NCI-H187 (cell line): Measurements from ENCODE around the gene TTC23.
A peak's percentile ranks its signal among the peaks of the same experiment; 100 is the strongest.
"Not testable (repeated sequence)": the region's sequence is repeated elsewhere in the genome, so short reads cannot be mapped to it uniquely, and the experiment has no call there.

Experiments
- DNase-seq, 2 experiments: peaks; one replicate each; lab custom pipeline; 2025; lab: John Stamatoyannopoulos, UW

TTC23 gene

GRCh38 chr15:99248000-99248715, 1.2 kb downstream of the TTC23 start:
- no peak for DNase-seq

DNA sequence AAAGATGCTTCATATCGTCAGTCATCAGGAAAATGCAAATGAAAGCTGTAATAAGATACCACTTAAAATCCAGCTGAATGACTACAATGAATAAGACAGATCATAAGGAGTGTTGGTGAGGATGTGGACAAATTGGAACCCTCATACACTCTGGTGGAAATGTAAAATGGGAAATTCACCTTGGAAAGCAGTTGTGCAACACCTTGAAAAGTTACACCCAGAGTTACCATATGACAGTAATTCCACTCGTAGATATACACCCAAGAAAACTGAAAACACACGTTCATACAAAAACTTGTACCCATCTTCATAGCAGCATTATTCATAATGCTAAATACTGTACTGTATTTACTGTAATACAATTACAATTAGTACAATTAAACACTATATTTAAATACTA, 2.3 kb downstream of the TTC23 start:
- no peak for DNase-seq

GRCh38 chr15:99244306-99244705, 5.1 kb downstream of the TTC23 start:
- no peak for DNase-seq

- DNase-seq = no peak
Measured at GRCh38 chr15:99241752-99242151, 7.6 kb downstream of the TTC23 start.

DNA sequence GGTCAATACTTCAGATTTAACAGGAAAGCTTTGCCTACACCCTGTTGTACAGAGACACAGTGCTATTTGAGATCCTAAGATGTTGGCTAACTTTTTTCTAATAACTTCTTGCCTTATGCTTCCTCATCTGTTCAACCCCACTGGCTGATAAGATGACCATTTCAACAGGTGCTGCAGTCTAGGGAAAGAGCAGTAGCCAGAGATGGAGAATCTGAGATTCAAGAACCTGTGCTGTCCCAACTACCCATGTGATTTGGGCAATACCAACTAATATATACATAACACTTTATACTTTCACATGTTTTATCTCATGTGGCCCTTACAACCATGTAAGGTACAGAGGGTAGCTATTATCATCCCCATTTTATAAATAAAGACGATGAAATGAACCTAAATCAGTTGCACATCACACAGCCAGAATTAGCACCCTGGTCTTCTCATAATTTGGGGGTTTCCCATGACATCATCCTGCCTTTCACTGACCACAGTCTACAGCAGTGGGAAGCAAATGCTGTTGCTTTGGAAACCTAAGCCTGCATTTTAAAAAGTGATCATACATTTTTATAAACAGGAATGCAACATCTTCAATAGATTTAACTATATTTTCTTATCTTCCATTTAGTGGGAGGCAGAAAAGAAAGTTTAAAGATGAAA, 9.7 kb downstream of the TTC23 start:
- DNase-seq = no peak

GRCh38 chr15:99238849-99239248, 10.5 kb downstream of the TTC23 start:
- no peak for DNase-seq

GRCh38 chr15:99234160-99234559, 15.2 kb downstream of the TTC23 start:
- not testable (repeated sequence) for DNase-seq

GRCh38 chr15:99232740-99233139, 16.6 kb downstream of the TTC23 start:
- no peak for DNase-seq

DNA sequence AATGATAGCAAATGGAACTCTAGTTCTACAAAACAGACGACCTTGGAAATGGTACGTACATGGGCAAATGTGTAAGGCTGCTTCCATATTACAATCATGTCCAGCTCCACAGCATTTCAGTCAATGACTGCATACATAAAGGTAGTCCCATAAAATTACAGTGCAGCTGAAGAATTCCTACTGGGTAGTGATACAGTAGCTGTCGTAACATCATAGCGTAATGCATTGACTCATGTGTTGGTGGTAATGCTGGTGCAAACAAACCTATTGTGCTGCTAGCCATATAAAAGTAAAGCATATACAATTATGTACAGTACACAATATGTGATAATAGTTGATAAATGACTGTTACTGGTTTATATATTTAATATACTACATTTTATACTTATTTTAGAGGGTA, 18.5 kb downstream of the TTC23 start:
- no peak for DNase-seq

DNA sequence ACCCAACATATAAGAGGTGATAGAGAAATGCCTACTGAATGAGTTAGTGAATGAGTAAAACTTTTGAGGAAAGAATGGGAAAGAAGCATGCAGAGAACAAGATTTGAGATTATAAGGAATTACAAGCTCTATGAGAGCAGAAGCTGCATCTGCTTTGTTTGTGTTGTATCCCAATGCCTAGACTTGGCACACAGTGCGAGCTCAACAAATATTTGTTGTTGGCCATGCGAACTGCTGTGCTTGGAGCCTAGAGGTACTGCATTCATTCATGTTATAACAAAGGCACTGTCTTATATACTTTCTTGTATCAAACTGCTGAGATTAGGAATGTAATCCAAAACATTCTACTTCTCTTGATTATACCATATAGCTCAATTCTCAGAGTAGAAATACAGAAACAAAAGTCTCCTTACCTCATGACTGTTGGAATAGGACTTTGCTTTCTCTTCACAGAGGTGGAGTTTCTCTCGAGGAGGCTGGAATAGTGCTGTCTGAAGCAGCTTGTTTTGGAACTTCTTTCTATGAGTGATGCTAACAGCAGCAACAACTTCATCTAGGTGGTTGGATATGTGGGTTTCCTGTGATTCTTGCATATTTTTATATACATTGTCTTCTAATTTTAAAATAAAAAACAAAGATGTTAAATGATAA, 21.1 kb downstream of the TTC23 start:
- no peak for DNase-seq

DNA sequence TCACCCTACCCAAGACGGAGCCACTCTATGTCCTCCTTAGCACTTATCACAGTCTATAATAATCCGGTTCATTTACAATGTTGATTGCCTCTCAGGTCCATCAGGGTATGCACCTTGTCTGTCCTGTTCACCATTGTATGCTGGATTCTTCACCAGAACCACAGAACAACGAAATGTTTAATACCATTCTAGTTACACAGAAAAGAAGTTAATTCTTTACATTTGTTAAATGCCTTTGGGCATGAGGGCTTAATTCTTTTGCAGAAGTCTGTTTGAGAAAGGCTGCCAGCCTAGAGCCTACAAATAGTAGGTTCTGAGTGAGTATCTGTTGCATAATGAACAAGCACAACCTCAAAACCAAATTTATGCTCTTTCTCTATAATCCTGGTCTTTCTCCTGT, 22.6 kb downstream of the TTC23 start:
- DNase-seq = no peak

GRCh38 chr15:99224372-99225214, 24.8 kb downstream of the TTC23 start:
- no peak for DNase-seq

GRCh38 chr15:99213187-99213811, 36.1 kb downstream of the TTC23 start:
- DNase-seq = peak; percentile 3 to 15

DNA sequence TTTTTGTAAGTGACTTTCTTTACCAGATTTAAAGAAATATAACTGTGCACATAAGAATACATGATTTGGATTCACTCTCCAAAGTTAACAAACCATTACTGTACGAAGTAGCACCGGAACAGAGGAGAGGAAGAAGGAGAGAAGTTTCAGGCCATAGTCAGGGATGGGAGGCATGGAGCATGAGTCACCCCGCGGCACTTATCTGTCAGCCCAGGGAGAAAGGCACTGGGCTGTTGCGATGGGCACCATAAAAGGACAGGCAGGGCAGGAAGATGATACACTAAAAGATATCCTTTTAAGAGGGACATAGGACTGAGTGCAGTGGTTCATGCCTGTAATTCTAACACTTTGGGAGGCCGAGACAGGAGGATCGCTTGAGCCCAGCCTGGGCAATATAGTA, 37.0 kb downstream of the TTC23 start:
- DNase-seq = no peak

GRCh38 chr15:99211926-99212325, 37.5 kb downstream of the TTC23 start:
- no peak for DNase-seq

DNA sequence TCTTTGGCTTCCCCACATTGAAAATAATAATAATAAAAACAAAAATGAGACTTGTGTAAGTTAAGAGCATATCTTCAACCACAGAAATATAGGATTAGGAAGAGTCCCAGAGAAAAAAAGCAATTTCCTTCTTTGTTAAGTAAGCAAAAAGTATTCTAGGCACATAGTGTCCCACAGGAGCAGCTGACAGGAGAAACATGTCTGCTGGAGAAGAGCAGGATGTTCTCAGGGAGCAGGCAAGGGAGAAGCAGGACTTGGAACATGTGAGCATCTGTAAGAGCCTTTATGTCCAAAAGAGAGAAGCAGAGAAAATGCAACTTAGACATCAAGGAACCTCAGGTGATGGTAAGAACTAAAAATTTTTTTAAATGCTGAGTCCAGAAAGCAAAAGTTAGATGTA, 39.0 kb downstream of the TTC23 start:
- DNase-seq = no peak

- no peak for DNase-seq
Measured at GRCh38 chr15:99209326-99209725, 40.1 kb downstream of the TTC23 start.

DNA sequence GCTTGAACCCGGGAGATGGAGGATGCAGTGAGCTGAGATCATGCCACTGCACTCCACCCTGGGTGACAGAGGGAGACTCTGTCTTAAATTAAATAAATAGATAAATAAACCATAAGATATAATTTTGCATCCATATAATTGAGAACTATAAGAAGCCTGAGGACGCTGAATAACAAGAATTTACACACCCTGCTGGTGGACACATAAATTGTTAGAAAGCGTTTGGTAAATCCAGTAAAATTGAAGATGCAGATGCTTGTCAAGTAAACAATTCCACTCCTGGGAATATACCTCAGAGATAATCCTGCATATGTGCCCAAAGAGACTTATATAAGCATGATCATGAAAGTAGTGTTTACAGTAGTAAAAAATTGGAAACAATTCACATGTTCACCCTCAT, 41.7 kb downstream of the TTC23 start:
- DNase-seq = no peak

DNA sequence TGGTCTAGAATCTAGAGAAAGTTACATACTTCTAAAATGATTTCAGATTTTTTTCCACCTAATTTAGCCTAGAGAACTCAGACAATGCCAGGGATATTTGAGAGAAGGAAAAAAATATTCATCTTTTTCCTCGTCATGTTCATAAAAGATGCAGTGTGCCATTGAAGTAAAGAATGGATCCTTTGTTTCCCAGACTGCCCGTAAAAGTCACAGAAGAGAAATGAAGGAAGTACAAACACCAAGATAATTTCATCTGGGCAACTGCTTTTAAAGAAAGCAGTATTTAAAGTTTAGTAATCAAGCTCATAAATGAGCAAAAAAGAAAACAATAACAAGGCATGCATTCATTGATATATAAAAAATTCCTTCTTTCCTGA, 47.2 kb downstream of the TTC23 start:
- DNase-seq = no peak

- no peak for DNase-seq
Measured at GRCh38 chr15:99201408-99202175, 47.8 kb downstream of the TTC23 start.

DNA sequence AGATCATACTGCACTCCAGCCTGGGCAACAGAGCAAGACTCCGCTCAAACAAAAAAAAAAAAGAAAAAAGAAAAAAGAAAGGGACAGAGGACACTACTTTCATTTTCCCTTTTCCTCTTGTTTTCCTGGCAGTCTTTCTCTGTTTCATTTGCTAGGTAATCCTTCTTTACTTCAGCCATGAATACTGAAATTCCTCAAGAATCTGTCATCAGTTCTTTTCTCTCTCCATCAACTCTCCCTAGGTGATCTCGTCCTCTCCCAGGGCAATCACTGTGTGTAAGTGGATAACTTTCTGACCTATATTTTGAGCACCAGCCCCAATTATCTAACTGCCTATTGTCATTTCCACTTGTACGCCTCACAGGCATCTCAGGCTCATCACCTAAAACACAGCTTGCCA, 51.5 kb downstream of the TTC23 start:
- no peak for DNase-seq
